SU-DHL-6 (cell line): Measurements from ENCODE around the gene OR2V2.
A peak's percentile ranks its signal among the peaks of the same experiment; 100 is the strongest.
"Not testable (repeated sequence)": the region's sequence is repeated elsewhere in the genome, so short reads cannot be mapped to it uniquely, and the experiment has no call there.

Source experiments
- H2AFZ ChIP-seq: fragments of 200-600 bp; sonication (generic); 2 replicates; pipeline ENCODE4 v1.6.1; 2014; ENCODE audit warnings: low read depth, mild to moderate bottlenecking, moderate library complexity, mixed read lengths, antibody characterized with exemption, low read length; ENCODE audit not compliant: severe bottlenecking
- H3F3A ChIP-seq: fragments of 200-600 bp; shearing (Covaris generic); 2 replicates; pipeline ENCODE4 v1.6.0; 2016; ENCODE audit warnings: antibody characterized with exemption, mild to moderate bottlenecking; ENCODE audit not compliant: insufficient read depth
- H3K27ac ChIP-seq: fragments of 200-600 bp; sonication (generic); 2 replicates; pipeline ENCODE4 v1.5.1; 2016; ENCODE audit warnings: low read depth, mild to moderate bottlenecking, low read length, moderate library complexity, mixed read lengths
- H3K27me3 ChIP-seq: fragments of 200-600 bp; sonication (generic), shearing (Covaris generic); 2 replicates; pipeline ENCODE4 v1.6.0; 2014; ENCODE audit warnings: mild to moderate bottlenecking, low read length
- H3K36me3 ChIP-seq: fragments of 200-600 bp; sonication (generic); 2 replicates; pipeline ENCODE4 v1.6.1; 2014; ENCODE audit warnings: mild to moderate bottlenecking, low read length, mixed read lengths
- H3K4me2 ChIP-seq: fragments of 300-600, 200-600 bp; shearing (Covaris generic), sonication (generic); 2 replicates; pipeline ENCODE4 v1.6.0; 2014; ENCODE audit warnings: low read length, low read depth, mild to moderate bottlenecking; ENCODE audit not compliant: poor library complexity, severe bottlenecking
- H3K4me3 ChIP-seq: fragments of 200-600 bp; sonication (generic); 2 replicates; pipeline ENCODE4 v1.5.1; 2014; ENCODE audit warnings: antibody characterized with exemption, low read length, mild to moderate bottlenecking, mixed read lengths; ENCODE audit not compliant: insufficient read depth, poor library complexity, severe bottlenecking
- H3K79me2 ChIP-seq: fragments of 200-600 bp; sonication (generic); 2 replicates; pipeline ENCODE4 v1.6.1; 2014; ENCODE audit warnings: mild to moderate bottlenecking, low read length, moderate library complexity; ENCODE audit not compliant: insufficient read depth
- H3K9ac ChIP-seq: fragments of 200-600 bp; sonication (generic); 2 replicates; pipeline ENCODE4 v1.7.0; 2014; ENCODE audit warnings: mild to moderate bottlenecking, low read length
- H3K9me2 ChIP-seq: fragments of 200-600 bp; sonication (generic); replicated peaks from 2 replicates; pipeline ENCODE4 v1.6.1; 2014; ENCODE audit warnings: low read length; ENCODE audit not compliant: insufficient read depth
- H3K9me3 ChIP-seq: fragments of 200-600 bp; sonication (generic); 2 replicates; pipeline ENCODE4 v1.6.1; 2014; ENCODE audit warnings: low read length, mixed read lengths; ENCODE audit not compliant: insufficient read depth
- H4K20me1 ChIP-seq: fragments of 200-600 bp; sonication (generic); 2 replicates; pipeline ENCODE4 v1.6.1; 2014; ENCODE audit warnings: low read depth, mild to moderate bottlenecking, antibody characterized with exemption, low read length, moderate library complexity, mixed read lengths
- CTCF ChIP-seq: fragments of 200-600 bp; sonication (generic); IDR thresholded peaks from one replicate; pipeline ENCODE4 v1.5.1; 2017; ENCODE audit warnings: antibody characterized with exemption, mild to moderate bottlenecking, low read length, moderate library complexity; ENCODE audit not compliant: insufficient read depth, poor library complexity, severe bottlenecking
- EZH2phosphoT487 ChIP-seq: fragments of 200-600 bp; sonication (generic), shearing (Covaris generic); conservative IDR thresholded peaks from 2 replicates; pipeline ENCODE4 v1.6.1; 2018; ENCODE audit warnings: mild to moderate bottlenecking, antibody characterized with exemption, low read length, moderate library complexity, mixed read lengths

Gene OR2V2

GRCh38 chr5:181167814-181168488 lies 20.6 kb downstream of the OR2V2 start:
- H3K9ac ChIP-seq, result no peak overlapping the region
- no peaks in the 10 kb centered on the region for H3K27me3 ChIP-seq
- H3K9me2 ChIP-seq, result no peaks in the 10 kb centered on the region
- H3K36me3 ChIP-seq, result no peaks in the 10 kb centered on the region
- no peak overlapping the region for H3K27ac ChIP-seq
- H3K4me2 ChIP-seq, result peak overlapping the region; percentile 33
- no peak overlapping the region for H3K4me3 ChIP-seq
- H2AFZ ChIP-seq, result peak overlapping the region; percentile 3
- H3F3A ChIP-seq, result 0 out of 2 replicates have a peak, but pooled peaks cover 8% of the 10 kb centered on the region
- no peaks in the 10 kb centered on the region for H3K9me3 ChIP-seq
- H4K20me1 ChIP-seq, result no peaks in the 10 kb centered on the region
- no peaks in the 10 kb centered on the region for H3K79me2 ChIP-seq
- TF ChIP-seq EZH2phosphoT487 (no peak), CTCF (peak; percentile 73)

- Histone ChIP-seq H3K27me3 (no peaks in the 10 kb centered on the region), H3K4me2 (no peak overlapping the region), H3K4me3 (no peak overlapping the region), H3K36me3 (no peaks in the 10 kb centered on the region), H3F3A (0 out of 2 replicates have a peak, but pooled peaks cover 8% of the 10 kb centered on the region), H3K9ac (no peak overlapping the region), H3K79me2 (no peaks in the 10 kb centered on the region), H3K9me2 (no peaks in the 10 kb centered on the region), H3K9me3 (no peaks in the 10 kb centered on the region), H3K27ac (no peak overlapping the region), H4K20me1 (no peaks in the 10 kb centered on the region), H2AFZ (no peak overlapping the region)
- TF ChIP-seq CTCF, result no peak
- TF ChIP-seq EZH2phosphoT487, result no peak
These were observed 21.3 kb downstream of the OR2V2 start for GRCh38 chr5:181168595-181169118.

- H3K79me2 ChIP-seq, H3K9me2 ChIP-seq, H3K27me3 ChIP-seq, H3K4me2 ChIP-seq, H3K27ac ChIP-seq, H3F3A ChIP-seq, H2AFZ ChIP-seq, H3K4me3 ChIP-seq, H3K9ac ChIP-seq, H3K9me3 ChIP-seq, H3K36me3 ChIP-seq, H4K20me1 ChIP-seq: not testable (repeated sequence)
These were observed 22.3 kb downstream of the OR2V2 start for GRCh38 chr5:181169459-181170236.
